ENCODE measurements around the gene CES4A.

Gene CES4A

DNA sequence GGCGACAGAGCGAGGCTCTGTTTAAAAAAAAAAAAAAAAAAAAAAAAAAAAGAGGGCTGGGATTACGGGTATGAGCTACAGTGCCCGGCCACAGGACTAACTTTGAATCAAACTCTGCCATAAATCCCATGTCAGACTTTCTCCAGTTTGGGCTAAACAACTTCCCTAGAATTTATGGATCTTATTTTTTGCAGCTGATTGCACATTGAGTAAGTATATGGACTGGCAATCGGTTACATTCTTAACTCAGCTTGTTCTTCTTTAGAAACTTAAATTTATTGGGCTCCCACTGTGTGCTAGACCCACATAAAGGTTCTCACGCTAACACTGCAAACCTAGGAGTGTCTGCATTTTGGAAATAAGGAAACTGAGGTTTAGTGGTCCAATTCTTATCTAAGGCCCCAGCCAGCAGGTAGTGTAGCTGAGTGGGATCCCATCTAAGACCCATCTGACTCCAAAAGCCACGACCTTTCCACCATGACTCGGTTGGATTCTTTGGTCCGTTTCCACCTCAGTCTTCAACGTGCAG, 39.8 kb downstream of the CES4A start:
- no peaks in the 10 kb centered on the region for H3K9me3 ChIP-seq (ENCODE audit: control insufficient read depth in 5 of 5, low read length in 5 of 5)
- H3K4me3 ChIP-seq (ENCODE audit: low read depth in 1 of 5, low read length in 5 of 5), result peak overlapping the region; percentile 73 to 87 (median 83)
- H3K4me1 ChIP-seq (ENCODE audit: control insufficient read depth in 5 of 5, insufficient read depth in 5 of 5, low read length in 5 of 5), result peaks cover 0 to 30% (median 25%) of the 10 kb centered on the region in 5 donors
- peak overlapping the region; percentile 79 to 97 (median 92) for H3K9ac ChIP-seq (ENCODE audit: low read length in 5 of 5)
- H3K27ac ChIP-seq (ENCODE audit: low read depth, low read length), result peak overlapping the region; percentile 84
- H3K27me3 ChIP-seq (ENCODE audit: control insufficient read depth in 5 of 5, insufficient read depth in 4 of 5, low read length in 5 of 5), result no peaks in the 10 kb centered on the region
- H3K36me3 ChIP-seq (ENCODE audit: control insufficient read depth in 5 of 5, insufficient read depth in 5 of 5, low read length in 5 of 5), result peaks cover 0 to 3% (median 0%) of the 10 kb centered on the region in 5 donors

DNA sequence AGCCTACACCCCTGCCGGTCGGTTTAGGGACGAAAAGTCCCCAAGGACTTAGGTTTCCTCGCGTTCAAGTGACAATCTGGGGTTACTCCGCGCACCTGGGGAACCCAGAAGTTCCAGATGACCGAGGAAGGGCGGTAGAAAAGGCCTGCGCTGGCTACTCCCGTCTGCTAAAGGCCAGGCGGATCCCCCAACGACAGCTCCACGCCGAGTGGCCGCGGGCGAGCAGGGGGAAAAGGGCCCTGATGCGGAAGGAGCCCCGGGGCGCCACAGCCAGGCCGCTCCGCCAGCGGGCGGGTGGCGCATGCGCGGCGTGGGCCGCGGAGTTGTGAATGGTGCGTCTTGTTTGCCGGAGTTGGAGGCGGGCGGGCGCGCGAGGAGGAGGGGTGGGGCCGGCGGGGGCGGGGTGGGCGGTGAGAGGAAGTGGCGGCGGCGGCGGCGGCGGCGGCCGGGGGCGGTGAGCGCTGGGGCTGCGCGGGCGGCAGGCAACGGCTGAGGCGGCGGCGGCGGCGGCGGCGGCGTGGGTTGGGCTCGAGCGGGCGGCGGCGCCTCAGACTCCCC, 40.4 kb downstream of the CES4A start, which contains the start of gene CBFB:
Gene CBFB (plus strand): TSS at position 454 of the 558 bp plus-strand sequence. CDS start 259 bp downstream, outside the sequence.
- Histone ChIP-seq H3K27ac (ENCODE audit: low read depth, low read length) (peak within 1 kb of the TSS; percentile 90), H3K36me3 (ENCODE audit: control insufficient read depth in 5 of 5, insufficient read depth in 5 of 5, low read length in 5 of 5) (peaks cover 0 to 3% (median 0%) of the 10 kb centered on the region in 5 donors), H3K9ac (ENCODE audit: low read length in 5 of 5) (peak within 1 kb of the TSS; percentile 89 to 97 (median 93)), H3K4me3 (ENCODE audit: low read depth in 1 of 5, low read length in 5 of 5) (peak within 1 kb of the TSS; percentile 83 to 87 (median 85)), H3K9me3 (ENCODE audit: control insufficient read depth in 5 of 5, low read length in 5 of 5) (no peaks in the 10 kb centered on the region), H3K4me1 (ENCODE audit: control insufficient read depth in 5 of 5, insufficient read depth in 5 of 5, low read length in 5 of 5) (peaks cover 0 to 30% (median 25%) of the 10 kb centered on the region in 5 donors), H3K27me3 (ENCODE audit: control insufficient read depth in 5 of 5, insufficient read depth in 4 of 5, low read length in 5 of 5) (no peaks in the 10 kb centered on the region)

DNA sequence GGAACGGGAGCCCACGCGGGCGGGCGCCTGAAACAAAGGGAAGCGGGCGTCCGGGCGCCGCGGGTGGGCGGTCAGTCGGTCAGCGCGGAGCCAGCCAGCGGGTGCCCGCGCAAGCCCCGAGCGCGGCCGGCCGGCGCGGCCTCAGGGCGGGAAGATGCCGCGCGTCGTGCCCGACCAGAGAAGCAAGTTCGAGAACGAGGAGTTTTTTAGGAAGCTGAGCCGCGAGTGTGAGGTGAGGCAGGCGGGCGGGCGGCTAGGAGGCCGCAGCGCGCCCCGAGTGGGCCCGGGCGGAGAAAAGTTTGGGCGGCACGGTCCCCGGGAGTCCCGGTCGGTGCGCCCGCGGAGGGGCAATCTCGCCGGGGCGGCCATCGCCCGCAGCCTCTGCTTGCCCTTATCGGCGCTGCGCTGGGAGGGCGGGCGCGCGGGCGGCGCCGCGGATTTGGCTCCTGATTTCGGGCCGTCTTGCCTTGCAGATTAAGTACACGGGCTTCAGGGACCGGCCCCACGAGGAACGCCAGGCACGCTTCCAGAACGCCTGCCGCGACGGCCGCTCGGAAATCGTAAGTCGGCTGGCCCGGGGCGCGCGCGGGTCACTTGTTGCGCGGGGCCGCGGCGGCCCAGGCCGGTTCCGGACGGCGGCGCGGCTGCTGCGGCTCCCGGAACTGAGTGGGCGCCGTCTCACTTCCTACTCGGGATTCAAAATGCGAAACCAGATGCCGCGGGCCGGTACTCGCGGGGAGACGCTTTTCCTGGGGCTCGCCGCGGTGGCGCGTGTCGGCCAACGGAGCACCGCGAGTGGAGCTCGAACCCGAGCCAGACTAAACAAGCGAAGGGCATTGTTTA, 41.1 kb downstream of the CES4A start:
- H3K9ac ChIP-seq (ENCODE audit: low read length in 5 of 5), result peak overlapping the region; percentile 79 to 94 (median 90)
- H3K36me3 ChIP-seq (ENCODE audit: control insufficient read depth in 5 of 5, insufficient read depth in 5 of 5, low read length in 5 of 5), result peaks cover 0 to 3% (median 2%) of the 10 kb centered on the region in 5 donors
- peak overlapping the region; percentile 75 to 86 (median 83) for H3K4me3 ChIP-seq (ENCODE audit: low read depth in 1 of 5, low read length in 5 of 5)
- H3K9me3 ChIP-seq (ENCODE audit: control insufficient read depth in 5 of 5, low read length in 5 of 5), result no peaks in the 10 kb centered on the region
- H3K4me1 ChIP-seq (ENCODE audit: control insufficient read depth in 5 of 5, insufficient read depth in 5 of 5, low read length in 5 of 5), result peaks cover 0 to 32% (median 25%) of the 10 kb centered on the region in 5 donors
- H3K27ac ChIP-seq (ENCODE audit: low read depth, low read length), result peak overlapping the region; percentile 90
- H3K27me3 ChIP-seq (ENCODE audit: control insufficient read depth in 5 of 5, insufficient read depth in 4 of 5, low read length in 5 of 5), result no peaks in the 10 kb centered on the region

DNA sequence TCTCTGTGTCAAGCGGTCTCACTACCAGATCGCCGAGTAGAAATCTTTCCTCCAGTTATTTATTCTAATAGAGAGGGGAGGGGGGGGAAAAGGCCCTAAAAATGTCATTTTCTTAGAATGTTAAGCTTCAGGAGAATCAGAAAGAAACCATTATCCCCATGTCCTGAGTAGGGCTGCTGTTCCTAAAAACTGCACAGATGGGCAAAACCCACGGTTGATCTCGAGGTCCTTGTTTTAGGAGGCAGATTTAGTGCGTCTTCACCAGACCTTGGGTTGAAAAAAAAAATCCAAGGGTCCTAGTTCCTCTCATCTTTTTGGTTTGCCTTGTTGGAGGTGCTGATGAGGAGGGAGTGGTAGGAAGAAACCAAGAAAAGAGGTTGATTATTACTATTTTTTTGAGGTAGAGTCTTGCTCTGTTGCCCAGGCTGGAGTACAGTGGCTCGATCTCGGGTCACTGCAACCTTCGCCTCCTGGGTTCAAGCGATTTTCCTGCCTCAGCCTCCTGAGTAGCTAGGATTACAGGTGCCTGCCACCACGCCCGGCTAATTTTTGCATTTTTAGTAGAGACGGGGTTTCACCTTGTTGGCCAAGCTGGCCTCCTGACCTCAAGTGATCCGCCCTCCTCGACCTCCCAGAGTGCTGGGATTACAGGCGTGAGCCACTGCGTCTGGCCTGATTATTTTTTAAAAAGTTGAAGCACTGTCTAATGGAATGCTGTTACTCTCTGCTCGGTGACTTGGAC, 42.0 kb downstream of the CES4A start:
- H3K27ac ChIP-seq (ENCODE audit: low read depth, low read length), result peak overlapping the region; percentile 90
- H3K9me3 ChIP-seq (ENCODE audit: control insufficient read depth in 5 of 5, low read length in 5 of 5), result no peaks in the 10 kb centered on the region
- H3K9ac ChIP-seq (ENCODE audit: low read length in 5 of 5), result peak overlapping the region; percentile 79 to 94 (median 90)
- H3K36me3 ChIP-seq (ENCODE audit: control insufficient read depth in 5 of 5, insufficient read depth in 5 of 5, low read length in 5 of 5), result peaks cover 0 to 3% (median 2%) of the 10 kb centered on the region in 5 donors
- peaks cover 0 to 40% (median 27%) of the 10 kb centered on the region in 5 donors for H3K4me1 ChIP-seq (ENCODE audit: control insufficient read depth in 5 of 5, insufficient read depth in 5 of 5, low read length in 5 of 5)
- H3K27me3 ChIP-seq (ENCODE audit: control insufficient read depth in 5 of 5, insufficient read depth in 4 of 5, low read length in 5 of 5), result no peaks in the 10 kb centered on the region
- H3K4me3 ChIP-seq (ENCODE audit: low read depth in 1 of 5, low read length in 5 of 5), result peak overlapping the region; percentile 75 to 86 (median 83)

DNA sequence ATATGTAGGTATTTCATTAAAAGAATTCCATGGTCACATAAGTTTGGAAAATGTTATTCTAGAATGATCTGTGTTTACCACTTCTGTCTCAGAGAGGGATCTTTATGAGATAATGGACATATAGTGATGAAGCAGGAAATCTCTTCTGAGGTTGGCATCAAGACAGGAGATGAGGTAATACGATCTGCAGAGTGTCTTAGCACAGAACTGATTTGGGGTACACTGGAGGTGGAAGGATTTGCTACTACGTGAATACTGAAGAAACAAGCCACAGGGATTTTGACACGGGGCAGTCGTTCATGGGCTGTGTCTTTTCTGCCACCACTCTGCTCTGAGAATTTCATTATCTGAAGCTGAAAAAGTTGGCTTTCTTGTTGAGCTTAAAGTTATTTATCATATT, 46.1 kb downstream of the CES4A start:
- Histone ChIP-seq H3K36me3 (ENCODE audit: control insufficient read depth in 5 of 5, insufficient read depth in 5 of 5, low read length in 5 of 5) (peaks cover 0 to 3% (median 3%) of the 10 kb centered on the region in 5 donors), H3K9me3 (ENCODE audit: control insufficient read depth in 5 of 5, low read length in 5 of 5) (no peaks in the 10 kb centered on the region), H3K4me3 (ENCODE audit: low read depth in 1 of 5, low read length in 5 of 5) (no peak overlapping the region), H3K27ac (ENCODE audit: low read depth, low read length) (no peak overlapping the region), H3K4me1 (ENCODE audit: control insufficient read depth in 5 of 5, insufficient read depth in 5 of 5, low read length in 5 of 5) (peaks cover 0 to 33% (median 15%) of the 10 kb centered on the region in 5 donors), H3K9ac (ENCODE audit: low read length in 5 of 5) (no peak overlapping the region), H3K27me3 (ENCODE audit: control insufficient read depth in 5 of 5, insufficient read depth in 4 of 5, low read length in 5 of 5) (no peaks in the 10 kb centered on the region)

DNA sequence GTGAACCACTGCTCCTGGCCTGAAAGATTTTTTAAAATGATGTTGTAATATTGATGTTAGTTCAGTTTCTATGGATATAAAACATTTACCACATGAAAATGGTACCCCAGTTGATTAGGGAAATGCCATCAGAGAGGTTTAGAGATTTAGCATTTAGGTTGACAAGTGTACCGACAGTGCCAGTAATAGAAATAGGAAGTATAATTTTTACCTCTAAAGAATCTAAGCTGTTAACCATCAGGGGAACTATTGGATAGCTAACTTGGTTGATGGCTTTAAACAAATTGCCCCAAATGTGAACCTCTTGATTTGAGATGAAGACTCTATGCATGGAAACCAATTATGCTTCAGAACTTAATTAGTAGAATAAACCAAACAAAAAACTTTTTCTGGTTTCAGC, 47.0 kb downstream of the CES4A start:
- Histone ChIP-seq H3K4me3 (ENCODE audit: low read depth in 1 of 5, low read length in 5 of 5) (no peak overlapping the region), H3K27me3 (ENCODE audit: control insufficient read depth in 5 of 5, insufficient read depth in 4 of 5, low read length in 5 of 5) (no peaks in the 10 kb centered on the region), H3K27ac (ENCODE audit: low read depth, low read length) (no peak overlapping the region), H3K4me1 (ENCODE audit: control insufficient read depth in 5 of 5, insufficient read depth in 5 of 5, low read length in 5 of 5) (peaks cover 0 to 28% (median 9%) of the 10 kb centered on the region in 5 donors), H3K9me3 (ENCODE audit: control insufficient read depth in 5 of 5, low read length in 5 of 5) (no peaks in the 10 kb centered on the region), H3K36me3 (ENCODE audit: control insufficient read depth in 5 of 5, insufficient read depth in 5 of 5, low read length in 5 of 5) (peaks cover 0 to 10% (median 3%) of the 10 kb centered on the region in 5 donors), H3K9ac (ENCODE audit: low read length in 5 of 5) (no peak overlapping the region)

DNA sequence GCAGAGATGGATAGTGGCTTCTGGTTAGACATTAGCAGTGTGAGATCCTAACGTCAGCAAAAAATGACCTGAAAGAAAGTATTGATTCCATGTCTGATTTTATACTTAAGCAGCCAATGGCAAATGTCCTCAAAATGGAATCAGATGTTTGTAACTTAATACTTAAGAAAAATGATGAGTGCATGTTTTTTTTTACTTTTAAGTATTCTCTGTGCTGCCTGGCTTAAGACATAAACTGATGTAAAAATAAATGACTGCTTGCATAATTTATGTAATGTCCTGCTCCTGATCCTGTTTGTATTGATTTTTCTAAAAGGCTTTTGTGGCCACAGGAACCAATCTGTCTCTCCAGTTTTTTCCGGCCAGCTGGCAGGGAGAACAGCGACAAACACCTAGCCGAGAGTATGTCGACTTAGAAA, 47.9 kb downstream of the CES4A start:
- no peak overlapping the region for H3K9ac ChIP-seq (ENCODE audit: low read length in 5 of 5)
- no peak overlapping the region for H3K4me3 ChIP-seq (ENCODE audit: low read depth in 1 of 5, low read length in 5 of 5)
- H3K27ac ChIP-seq (ENCODE audit: low read depth, low read length), result no peak overlapping the region
- peaks cover 2 to 7% (median 3%) of the 10 kb centered on the region in 5 donors for H3K36me3 ChIP-seq (ENCODE audit: control insufficient read depth in 5 of 5, insufficient read depth in 5 of 5, low read length in 5 of 5)
- H3K27me3 ChIP-seq (ENCODE audit: control insufficient read depth in 5 of 5, insufficient read depth in 4 of 5, low read length in 5 of 5), result no peaks in the 10 kb centered on the region
- peaks cover 0 to 19% (median 4%) of the 10 kb centered on the region in 5 donors for H3K4me1 ChIP-seq (ENCODE audit: control insufficient read depth in 5 of 5, insufficient read depth in 5 of 5, low read length in 5 of 5)
- no peaks in the 10 kb centered on the region for H3K9me3 ChIP-seq (ENCODE audit: control insufficient read depth in 5 of 5, low read length in 5 of 5)

DNA sequence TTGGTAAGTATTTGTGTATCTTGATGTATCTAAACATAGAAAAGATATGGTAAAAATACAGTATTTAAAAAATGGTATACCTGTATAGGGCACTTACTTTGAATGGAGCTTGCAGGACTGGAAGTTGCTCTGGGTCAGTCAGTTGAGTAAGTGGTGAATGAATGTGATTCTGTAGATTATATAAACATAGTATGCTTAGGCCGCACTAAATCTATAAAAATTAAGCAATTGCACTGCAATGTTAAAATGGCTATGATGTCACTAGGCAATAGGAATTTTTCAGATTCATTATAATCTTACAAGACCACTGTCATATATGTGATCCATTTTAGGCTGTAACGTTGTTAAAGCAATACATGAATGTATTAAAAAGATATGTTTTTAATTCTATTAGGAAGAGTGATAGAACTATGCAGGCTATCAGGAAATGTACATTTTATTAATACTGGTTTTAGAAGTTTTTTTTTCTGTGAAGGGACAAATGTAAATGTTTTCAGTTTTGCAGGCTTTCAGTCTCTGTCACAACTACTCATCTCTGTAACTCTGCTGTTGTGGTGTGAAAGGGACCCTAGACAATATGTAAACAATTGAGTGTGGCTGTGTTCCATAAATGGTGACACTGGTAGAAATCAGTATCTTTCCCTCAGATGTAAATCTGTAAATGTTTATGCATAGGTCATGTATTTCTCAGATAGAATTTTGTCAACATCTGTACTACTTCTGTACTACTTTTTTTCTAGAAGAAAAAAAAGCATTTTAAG, 51.1 kb downstream of the CES4A start:
- Histone ChIP-seq H3K27me3 (ENCODE audit: control insufficient read depth in 5 of 5, insufficient read depth in 4 of 5, low read length in 5 of 5) (no peaks in the 10 kb centered on the region), H3K9ac (ENCODE audit: low read length in 5 of 5) (no peak overlapping the region), H3K27ac (ENCODE audit: low read depth, low read length) (no peak overlapping the region), H3K9me3 (ENCODE audit: control insufficient read depth in 5 of 5, low read length in 5 of 5) (no peaks in the 10 kb centered on the region), H3K36me3 (ENCODE audit: control insufficient read depth in 5 of 5, insufficient read depth in 5 of 5, low read length in 5 of 5) (peaks cover 3 to 9% (median 5%) of the 10 kb centered on the region in 5 donors), H3K4me3 (ENCODE audit: low read depth in 1 of 5, low read length in 5 of 5) (no peak overlapping the region), H3K4me1 (ENCODE audit: control insufficient read depth in 5 of 5, insufficient read depth in 5 of 5, low read length in 5 of 5) (peaks cover 0 to 9% (median 3%) of the 10 kb centered on the region in 5 donors)

DNA sequence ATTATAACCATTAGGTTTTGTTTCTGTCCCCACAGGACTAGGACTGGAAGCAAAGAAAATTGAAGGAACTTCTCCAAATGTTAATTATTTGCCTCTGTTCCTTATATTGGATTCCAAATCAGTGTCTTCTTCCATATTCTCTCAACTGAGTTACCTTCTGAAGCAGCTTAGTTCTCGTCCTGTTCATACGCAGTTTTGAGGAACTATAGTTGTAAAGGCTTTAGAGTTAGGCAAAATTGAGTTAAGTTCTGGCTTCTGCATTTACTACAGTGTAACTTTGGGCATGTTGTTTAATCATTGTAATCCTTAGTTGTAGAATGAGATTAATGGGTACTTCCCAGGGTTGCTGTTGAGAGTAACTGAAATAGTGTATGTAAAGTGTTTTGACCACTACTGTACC, 51.8 kb downstream of the CES4A start:
- no peaks in the 10 kb centered on the region for H3K27me3 ChIP-seq (ENCODE audit: control insufficient read depth in 5 of 5, insufficient read depth in 4 of 5, low read length in 5 of 5)
- no peak overlapping the region for H3K27ac ChIP-seq (ENCODE audit: low read depth, low read length)
- H3K9ac ChIP-seq (ENCODE audit: low read length in 5 of 5), result no peak overlapping the region
- no peak overlapping the region for H3K4me3 ChIP-seq (ENCODE audit: low read depth in 1 of 5, low read length in 5 of 5)
- peaks cover 3 to 9% (median 5%) of the 10 kb centered on the region in 5 donors for H3K36me3 ChIP-seq (ENCODE audit: control insufficient read depth in 5 of 5, insufficient read depth in 5 of 5, low read length in 5 of 5)
- peaks cover 0 to 5% (median 0%) of the 10 kb centered on the region in 5 donors for H3K4me1 ChIP-seq (ENCODE audit: control insufficient read depth in 5 of 5, insufficient read depth in 5 of 5, low read length in 5 of 5)
- H3K9me3 ChIP-seq (ENCODE audit: control insufficient read depth in 5 of 5, low read length in 5 of 5), result no peaks in the 10 kb centered on the region

Measured in subcutaneous abdominal adipose tissue (tissue), 5 donors.